ENCODE measurements around the gene FOXI3. TPM values are rescaled to one million over a fixed set of nuclear protein-coding genes. Genes with fewer than 3 reads are reported as not detected.

Gene FOXI3
- 0.14 TPM in 1 of 2 replicates, not detected in the other for total RNA-seq (2022)
- percentile 20 among the genes with signal in this experiment for Bru-seq, nascent RNA
- BruChase-seq, experiment 1, labeled RNA remaining after a 2-hour chase: percentile 11 among the genes with signal in this experiment
- BruChase-seq, experiment 2, labeled RNA remaining after a 6-hour chase: not detected
- long read RNA-seq: 0 reads

DNA sequence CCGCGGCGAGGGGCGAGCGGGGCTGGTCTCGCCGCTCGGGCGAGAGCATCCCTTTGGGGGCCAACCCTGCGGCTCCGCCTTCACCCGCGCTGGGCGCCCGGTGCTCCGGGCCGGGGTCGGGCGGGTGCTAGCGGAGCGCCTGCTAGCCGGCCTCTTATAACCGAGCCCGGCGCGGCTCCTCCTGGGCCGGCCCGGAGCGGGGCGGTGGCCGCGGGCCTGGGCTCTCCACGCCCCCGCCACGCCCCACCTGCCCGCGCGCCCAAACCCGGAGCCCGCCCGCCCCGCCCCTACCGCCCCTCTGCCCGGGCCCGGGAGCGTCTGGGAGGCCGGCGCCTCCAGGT, at the start of gene FOXI3:
FOXI3 (minus strand) TSS at position 129 of the 341 bp plus-strand sequence. CDS start 158 bp downstream, outside the sequence.
- H3K4me1 ChIP-seq: peaks cover 5% of the 10 kb centered on the region; the same call in 1 of the 2 replicates
- no peak within 1 kb of the TSS for H3K27ac Mint-ChIP-seq (ENCODE audit: unreplicated experiment)
- H3K27me3 ChIP-seq (replicated peaks; ENCODE audit: control insufficient read depth, insufficient read depth, low read length): no peaks in the 10 kb centered on the region; the same call in 1 of the 2 replicates
- no peaks in the 10 kb centered on the region for H3K36me3 ChIP-seq (ENCODE audit: control insufficient read depth, insufficient read depth, low read length)
- no peak for TF ChIP-seq CTCF (IDR thresholded peaks at IDR 0.05; ENCODE audit: insufficient read depth in 1 of 2, low read depth in 1 of 2, low read length in 1 of 2, severe bottlenecking in 1 of 2, unreplicated experiment in 1 of 2)
- H3K4me1 Mint-ChIP-seq (ENCODE audit: low read depth, unreplicated experiment): no peaks in the 10 kb centered on the region
- H3K36me3 Mint-ChIP-seq (ENCODE audit: insufficient read depth, unreplicated experiment): peaks cover 6% of the 10 kb centered on the region
- no TSS peak for BruUV-seq (replicated peaks)
- H3K4me3 Mint-ChIP-seq (ENCODE audit: unreplicated experiment): peak within 1 kb of the TSS; percentile 63
- H3K4me3 ChIP-seq (ENCODE audit: low read depth, low read length): no peak within 1 kb of the TSS
- ChIA-PET CTCF (no interaction called here), POLR2A (no interaction called here)
- H3K9me3 ChIP-seq: no peaks in the 10 kb centered on the region
- peaks cover 13% of the 10 kb centered on the region for H3K27me3 Mint-ChIP-seq (ENCODE audit: insufficient read depth, unreplicated experiment)
- H3K9me3 Mint-ChIP-seq (ENCODE audit: unreplicated experiment): no peaks in the 10 kb centered on the region
- peak in 1 of 2 experiments; percentile 11 for DNase-seq
- intact Hi-C loops (cut with micrococcal nuclease; ENCODE audit: unreplicated experiment): loop anchor here (10.0 kb wide), 1 partner anchor 118 kb away; no protein-coding TSS in a partner anchor

DNA sequence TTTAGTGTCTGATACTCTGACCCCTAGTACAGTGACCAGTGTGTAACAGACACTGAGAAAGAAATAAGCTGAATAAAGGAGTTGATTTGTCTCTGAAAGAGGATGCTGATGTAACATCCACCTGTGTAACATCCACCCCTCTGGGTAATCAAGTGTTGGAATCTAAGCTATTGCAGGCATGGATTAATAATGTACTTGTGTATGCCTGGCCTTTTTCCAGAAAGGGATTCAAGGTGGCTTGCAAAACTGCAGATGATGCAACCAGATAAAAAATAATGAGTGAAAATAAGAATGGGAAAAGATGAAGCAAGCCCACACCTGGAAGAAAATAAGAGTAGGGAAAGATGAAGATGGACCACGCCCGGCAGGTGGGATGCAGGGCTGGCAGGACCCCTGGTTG, 48.2 kb upstream of the FOXI3 start:
- H3K4me3 ChIP-seq (ENCODE audit: low read depth, low read length): no peak overlapping the region
- no peak overlapping the region for H3K27ac Mint-ChIP-seq (ENCODE audit: unreplicated experiment)
- H3K4me3 Mint-ChIP-seq (ENCODE audit: unreplicated experiment): no peak overlapping the region
- intact Hi-C loops (cut with micrococcal nuclease; ENCODE audit: unreplicated experiment): no loop called here
- no peaks in the 10 kb centered on the region for H3K27me3 ChIP-seq (replicated peaks; ENCODE audit: control insufficient read depth, insufficient read depth, low read length)
- peaks cover 8% of the 10 kb centered on the region; the same call in 1 of the 2 replicates for H3K9me3 ChIP-seq
- peaks cover 7% of the 10 kb centered on the region for H3K27me3 Mint-ChIP-seq (ENCODE audit: insufficient read depth, unreplicated experiment)
- peaks cover 16% of the 10 kb centered on the region for H3K9me3 Mint-ChIP-seq (ENCODE audit: unreplicated experiment)
- no peak for TF ChIP-seq CTCF (IDR thresholded peaks at IDR 0.05; ENCODE audit: insufficient read depth in 1 of 2, low read depth in 1 of 2, low read length in 1 of 2, severe bottlenecking in 1 of 2, unreplicated experiment in 1 of 2)
- CTCF ChIA-PET: no interaction called here
- BruUV-seq (replicated peaks): no TSS peak
- no peak for DNase-seq
- no peaks in the 10 kb centered on the region for H3K36me3 ChIP-seq (ENCODE audit: control insufficient read depth, insufficient read depth, low read length)
- POLR2A ChIA-PET: no interaction called here
- H3K4me1 Mint-ChIP-seq (ENCODE audit: low read depth, unreplicated experiment): no peaks in the 10 kb centered on the region
- no peaks in the 10 kb centered on the region; the same call in 1 of the 2 replicates for H3K4me1 ChIP-seq
- H3K36me3 Mint-ChIP-seq (ENCODE audit: insufficient read depth, unreplicated experiment): no peaks in the 10 kb centered on the region

GRCh38 chr2:88499204-88499603, 46.7 kb upstream of the FOXI3 start:
- Histone ChIP-seq H3K9me3 (peaks cover 8% of the 10 kb centered on the region; the same call in 1 of the 2 replicates), H3K27me3 (replicated peaks; ENCODE audit: control insufficient read depth, insufficient read depth, low read length) (no peaks in the 10 kb centered on the region), H3K4me3 (ENCODE audit: low read depth, low read length) (no peak overlapping the region), H3K36me3 (ENCODE audit: control insufficient read depth, insufficient read depth, low read length) (no peaks in the 10 kb centered on the region), H3K4me1 (no peaks in the 10 kb centered on the region; the same call in 1 of the 2 replicates)
- no peak overlapping the region for H3K27ac Mint-ChIP-seq (ENCODE audit: unreplicated experiment)
- ChIA-PET CTCF (no interaction called here), POLR2A (no interaction called here)
- DNase-seq: no peak
- no peak for TF ChIP-seq CTCF (IDR thresholded peaks at IDR 0.05; ENCODE audit: insufficient read depth in 1 of 2, low read depth in 1 of 2, low read length in 1 of 2, severe bottlenecking in 1 of 2, unreplicated experiment in 1 of 2)
- H3K9me3 Mint-ChIP-seq (ENCODE audit: unreplicated experiment): peaks cover 16% of the 10 kb centered on the region
- no TSS peak for BruUV-seq (replicated peaks)
- H3K4me3 Mint-ChIP-seq (ENCODE audit: unreplicated experiment): no peak overlapping the region
- H3K36me3 Mint-ChIP-seq (ENCODE audit: insufficient read depth, unreplicated experiment): no peaks in the 10 kb centered on the region
- intact Hi-C loops (cut with micrococcal nuclease; ENCODE audit: unreplicated experiment): no loop called here
- peaks cover 7% of the 10 kb centered on the region for H3K27me3 Mint-ChIP-seq (ENCODE audit: insufficient read depth, unreplicated experiment)
- H3K4me1 Mint-ChIP-seq (ENCODE audit: low read depth, unreplicated experiment): no peaks in the 10 kb centered on the region

Data from Caco-2 (cell line).